GM12891 (cell line): ENCODE data around the gene ACE.

Source experiments
- POLR2A ChIP-seq: IDR thresholded peaks from 2 replicates; pipeline ENCODE4 v1.6.1; 2011; ENCODE audit warnings: low read depth, low read length, control low read depth
- POLR2AphosphoS5 ChIP-seq: IDR thresholded peaks from 2 replicates; pipeline ENCODE4 v1.6.1; 2011; ENCODE audit warnings: low read depth, low read length, control low read depth
- POU2F2 ChIP-seq: IDR thresholded peaks from 2 replicates; pipeline ENCODE4 v1.6.1; 2011; ENCODE audit warnings: low read depth, mild to moderate bottlenecking, control low read depth, low read length, moderate library complexity
- SPI1 ChIP-seq: IDR thresholded peaks from 2 replicates; pipeline ENCODE4 v1.6.1; 2011; ENCODE audit warnings: low read depth, low read length, control low read depth
- TAF1 ChIP-seq: IDR thresholded peaks from 2 replicates; pipeline ENCODE4 v1.6.1; 2011; ENCODE audit warnings: low read depth, low read length, control low read depth

DNA sequence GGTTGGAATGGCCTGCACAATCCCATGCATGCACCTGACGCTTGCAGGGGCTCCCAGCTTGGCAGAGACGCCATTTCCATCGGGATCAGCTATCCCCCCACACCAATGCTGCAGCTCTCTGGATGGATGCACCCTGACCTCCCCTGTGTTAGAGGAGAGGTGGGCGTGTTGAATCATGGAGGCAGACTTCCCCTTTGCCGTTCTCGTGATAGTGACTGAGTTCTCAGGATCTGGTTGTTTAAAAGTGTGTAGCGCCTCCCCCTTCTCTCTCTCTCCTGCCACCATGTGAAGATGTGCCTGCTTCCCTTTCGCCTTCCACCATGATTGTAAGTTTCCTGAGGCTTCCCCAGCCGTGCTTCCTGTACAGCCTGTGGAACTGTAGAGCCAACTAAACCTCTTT, 28.5 kb downstream of the ACE start:
- TF ChIP-seq POLR2AphosphoS5 (no peak), POLR2A (no peak), POU2F2 (no peak), SPI1 (no peak), TAF1 (no peak)
